Sigmoid colon (tissue), 4 donors: ENCODE results near the gene TRAPPC12.

ENCODE experiments used
- CTCF ChIP-seq, 4 experiments: fragments of 450-650 bp in 3 of 4; fragments of 200-600 bp in 1 of 4; IDR thresholded peaks; one replicate each; pipeline ENCODE4 v1.5.1; 2016 to 2019; ENCODE audit warnings: antibody characterized with exemption in 4 of 4, mild to moderate bottlenecking in 3 of 4, moderate library complexity in 2 of 4
- POLR2A ChIP-seq, 2 donors: fragments of 450-650 bp; IDR thresholded peaks; one replicate each; pipeline ENCODE4 v1.6.1; 2016; ENCODE audit warnings: antibody characterized with exemption in 2 of 2, mild to moderate bottlenecking in 2 of 2, moderate library complexity in 2 of 2
- POLR2AphosphoS5 ChIP-seq, 4 donors: sonication (generic); formaldehyde crosslinking; IDR thresholded peaks; one replicate each; pipeline ENCODE4 v1.6.1; 2017; ENCODE audit warnings: antibody characterized with exemption in 4 of 4

DNA sequence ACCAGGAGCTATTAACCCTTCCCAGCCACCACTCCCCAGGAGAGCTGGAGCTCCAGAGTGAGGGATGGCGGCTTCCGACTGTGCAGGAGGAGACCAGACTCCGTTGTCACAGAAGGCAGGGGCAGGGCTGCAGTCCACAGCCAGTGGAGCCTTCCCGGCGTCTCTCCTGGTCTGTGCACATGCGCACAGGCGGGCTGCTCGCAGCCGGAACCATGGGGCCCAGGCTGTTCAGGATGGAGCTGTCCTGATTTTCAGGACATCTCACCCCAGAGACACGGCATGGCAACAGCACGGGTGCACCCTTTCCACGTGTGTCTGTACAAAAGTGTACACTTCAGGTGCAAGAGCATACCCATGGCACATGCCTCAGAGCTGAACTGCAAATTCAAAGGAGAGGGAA is 30.7 kb upstream of the TRAPPC12 start:
- no peak for TF ChIP-seq CTCF (IDR thresholded peaks at IDR 0.05)
- no peak for TF ChIP-seq POLR2A (IDR thresholded peaks at IDR 0.05)
- TF ChIP-seq POLR2AphosphoS5 (IDR thresholded peaks at IDR 0.05), result no peak
